Urinary bladder (tissue), 4 donors: ENCODE data around the gene RECQL. TPM values are rescaled to one million over a fixed set of nuclear protein-coding genes. Genes with fewer than 3 reads are reported as not detected.
A peak's percentile ranks its signal among the peaks of the same experiment; 100 is the strongest.

Source experiments
- DNase-seq: peaks from one replicate; pipeline ENCODE4 v3.0.0-alpha.2; 2015; ENCODE audit errors: extremely low spot score
- H3K27ac ChIP-seq: one replicate; pipeline ENCODE4 v1.5.1; 2013; ENCODE audit warnings: low read depth, mild to moderate bottlenecking, moderate library complexity
- H3K36me3 ChIP-seq: one replicate; pipeline ENCODE4 v1.6.1; 2013; ENCODE audit warnings: mild to moderate bottlenecking, moderate library complexity; ENCODE audit not compliant: insufficient read depth
- H3K4me1 ChIP-seq: one replicate; pipeline ENCODE4 v1.6.1; 2013; ENCODE audit warnings: mild to moderate bottlenecking, moderate library complexity; ENCODE audit not compliant: insufficient read depth
- H3K4me3 ChIP-seq: one replicate; pipeline ENCODE4 v1.5.1; 2013; ENCODE audit warnings: low read depth, low read length
- WGBS: extraction: QIAGEN DNeasy Blood & Tissue Kit; methylation state at CpG from one replicate; pipeline ENCODE4 v1.1.7; 2013; 5-methylcytosine and 5-hydroxymethylcytosine counted together
- polyA plus RNA-seq: library from polyadenylated mRNA; stranded (reverse); fragments of 200-250 nt; gene quantifications from one replicate; pipeline ENCODE4 v1.2.3, GENCODE V29; 2013
- total RNA-seq: library from RNA; depleted of rRNA; stranded (reverse); fragments of >200 nt; gene quantifications from one replicate; pipeline ENCODE4 v1.2.3, GENCODE V29; 2014
- donor health status: healthy with polysubstance abuse.
- donor health status: healthy.

The RECQL gene
- total and polyA plus RNA-seq, 2 donors, result 30.1 to 77.3 TPM

DNA sequence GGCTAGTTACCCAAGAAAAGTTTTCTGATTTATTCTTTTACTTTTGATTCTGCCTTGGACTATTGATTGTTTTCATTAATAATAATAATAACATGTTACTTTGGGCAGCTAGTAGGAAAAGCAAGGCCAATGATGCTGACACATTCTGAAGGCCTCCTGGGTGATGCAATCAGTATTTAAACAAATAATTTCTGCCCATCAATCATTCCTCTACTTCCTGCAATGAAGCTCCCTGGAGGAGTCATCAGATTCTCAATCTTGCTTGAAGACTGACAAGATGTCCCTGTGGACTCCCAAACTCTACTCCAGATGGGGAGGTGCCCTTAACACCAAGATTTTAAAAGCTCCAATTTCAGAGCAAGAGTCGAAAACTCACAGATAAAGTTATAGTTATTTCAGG, 24.6 kb upstream of the RECQL start, which contains the start of gene SPX:
Gene SPX (plus strand): TSS at position 244 of the 400 bp plus-strand sequence. CDS start 177 bp downstream, outside the sequence.
- Histone ChIP-seq H3K27ac (no peak within 1 kb of the TSS), H3K4me1 (no peaks in the 10 kb centered on the region), H3K36me3 (no peaks in the 10 kb centered on the region), H3K4me3 (no peak within 1 kb of the TSS)
- WGBS, result 97% methylated on average over 1 of the region's 1 CpG
- DNase-seq, result no peak

GRCh38 chr12:21523148-21523547, 21.7 kb upstream of the RECQL start:
- no peak overlapping the region for H3K27ac ChIP-seq
- no peak overlapping the region for H3K4me3 ChIP-seq
- no peak for DNase-seq
- H3K4me1 ChIP-seq, result no peaks in the 10 kb centered on the region
- H3K36me3 ChIP-seq, result no peaks in the 10 kb centered on the region

- Histone ChIP-seq H3K4me1 (no peaks in the 10 kb centered on the region), H3K36me3 (no peaks in the 10 kb centered on the region), H3K27ac (no peak overlapping the region), H3K4me3 (no peak overlapping the region)
- DNase-seq, result no peak
- WGBS, result 64% methylated on average over 1 of the region's 1 CpG
Measured at GRCh38 chr12:21521541-21521940, 20.1 kb upstream of the RECQL start.

DNA sequence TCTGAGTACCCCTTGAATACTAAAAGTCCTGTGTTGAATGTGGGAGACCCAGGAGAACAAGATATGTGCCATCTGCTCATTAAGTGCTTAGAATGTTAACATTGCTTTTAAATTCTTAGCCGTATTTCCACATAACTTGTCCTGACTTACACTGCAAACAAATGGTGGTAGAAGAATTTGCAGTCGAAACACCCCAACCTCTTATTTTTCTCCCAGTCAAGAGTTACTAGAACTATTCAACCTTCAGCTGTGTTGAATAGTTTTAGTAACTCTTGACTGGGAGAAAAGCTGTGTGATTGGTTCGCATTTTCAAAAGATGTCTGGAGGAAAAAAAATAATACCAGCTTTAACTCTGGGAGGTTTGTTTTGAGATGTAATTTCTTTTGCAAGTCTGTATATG, 17.0 kb upstream of the RECQL start:
- Histone ChIP-seq H3K36me3 (peaks cover 1% of the 10 kb centered on the region), H3K4me1 (no peaks in the 10 kb centered on the region), H3K4me3 (no peak overlapping the region), H3K27ac (no peak overlapping the region)
- no peak for DNase-seq
- 94% methylated on average over 3 of the region's 3 CpGs for WGBS

GRCh38 chr12:21516281-21516680, 14.8 kb upstream of the RECQL start:
- whole genome bisulfite sequencing, result 95% methylated on average over 2 of the region's 2 CpGs
- H3K36me3 ChIP-seq, result peaks cover 1% of the 10 kb centered on the region
- H3K4me3 ChIP-seq, result no peak overlapping the region
- DNase-seq, result no peak
- no peak overlapping the region for H3K27ac ChIP-seq
- no peaks in the 10 kb centered on the region for H3K4me1 ChIP-seq

- WGBS, result 44% methylated on average over 2 of the region's 2 CpGs
- Histone ChIP-seq H3K27ac (no peak overlapping the region), H3K4me3 (no peak overlapping the region), H3K4me1 (no peaks in the 10 kb centered on the region), H3K36me3 (no peaks in the 10 kb centered on the region)
- no peak for DNase-seq
Measured at GRCh38 chr12:21509768-21510167, 8.3 kb upstream of the RECQL start.

DNA sequence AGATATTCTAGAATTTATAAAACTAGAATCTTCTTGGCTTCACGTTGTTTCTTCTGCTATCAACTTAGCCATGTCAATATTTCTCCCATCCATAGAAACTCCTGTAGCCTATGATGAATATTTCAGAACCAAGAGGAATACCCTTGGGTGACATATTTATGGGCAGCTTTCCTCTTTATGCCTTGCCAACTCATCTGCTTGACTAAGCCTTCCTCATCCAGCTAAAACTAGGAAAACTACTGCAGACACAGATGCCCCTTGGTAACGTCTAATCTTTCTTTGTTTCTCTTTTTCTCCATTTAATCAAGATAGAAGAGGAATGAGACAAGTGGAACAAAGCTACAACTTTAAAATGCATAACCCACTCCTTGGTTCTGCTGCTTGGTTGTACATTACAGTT, 6.4 kb upstream of the RECQL start:
- no peak for DNase-seq
- H3K4me1 ChIP-seq, result peaks cover under 1% of the 10 kb centered on the region
- no peak overlapping the region for H3K4me3 ChIP-seq
- H3K36me3 ChIP-seq, result peaks cover 2% of the 10 kb centered on the region
- WGBS, result 79% methylated on average over 2 of the region's 2 CpGs
- H3K27ac ChIP-seq, result no peak overlapping the region

- Histone ChIP-seq H3K4me3 (no peak overlapping the region), H3K4me1 (peaks cover 2% of the 10 kb centered on the region), H3K27ac (no peak overlapping the region), H3K36me3 (peaks cover 2% of the 10 kb centered on the region)
- DNase-seq, result no peak
- 42% methylated on average over 2 of the region's 2 CpGs for WGBS
Measured at GRCh38 chr12:21505888-21506287, 4.5 kb upstream of the RECQL start.

- WGBS, result 82% methylated on average over 1 of the region's 1 CpG
- no peak overlapping the region for H3K27ac ChIP-seq
- H3K4me1 ChIP-seq, result peaks cover 2% of the 10 kb centered on the region
- DNase-seq, result no peak
- peaks cover 2% of the 10 kb centered on the region for H3K36me3 ChIP-seq
- H3K4me3 ChIP-seq, result peak overlapping the region; percentile 79
Measured at GRCh38 chr12:21502872-21503271, 1.4 kb upstream of the RECQL start.

DNA sequence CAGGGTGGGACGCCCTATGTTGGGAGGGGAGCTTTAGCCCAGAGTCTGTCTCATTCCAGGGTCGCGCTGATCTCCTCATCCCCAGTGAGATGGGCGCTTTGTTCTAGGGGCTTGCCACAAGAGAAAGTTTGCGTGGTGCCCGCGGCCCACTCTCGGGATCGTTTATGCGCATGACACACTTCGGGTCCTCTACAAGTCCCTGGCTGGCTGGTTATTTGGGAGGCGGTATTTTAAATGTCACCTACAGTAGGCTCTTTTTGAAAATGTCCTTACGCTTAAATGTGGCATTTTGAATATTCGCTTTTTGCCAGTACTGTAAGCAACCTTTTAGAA, 695 bp upstream of the RECQL start:
- Histone ChIP-seq H3K36me3 (peaks cover 2% of the 10 kb centered on the region), H3K4me1 (peaks cover 2% of the 10 kb centered on the region), H3K4me3 (peak overlapping the region; percentile 79), H3K27ac (peak overlapping the region; percentile 44)
- no peak for DNase-seq
- under 1% methylated on average over 14 of the region's 14 CpGs for WGBS

DNA sequence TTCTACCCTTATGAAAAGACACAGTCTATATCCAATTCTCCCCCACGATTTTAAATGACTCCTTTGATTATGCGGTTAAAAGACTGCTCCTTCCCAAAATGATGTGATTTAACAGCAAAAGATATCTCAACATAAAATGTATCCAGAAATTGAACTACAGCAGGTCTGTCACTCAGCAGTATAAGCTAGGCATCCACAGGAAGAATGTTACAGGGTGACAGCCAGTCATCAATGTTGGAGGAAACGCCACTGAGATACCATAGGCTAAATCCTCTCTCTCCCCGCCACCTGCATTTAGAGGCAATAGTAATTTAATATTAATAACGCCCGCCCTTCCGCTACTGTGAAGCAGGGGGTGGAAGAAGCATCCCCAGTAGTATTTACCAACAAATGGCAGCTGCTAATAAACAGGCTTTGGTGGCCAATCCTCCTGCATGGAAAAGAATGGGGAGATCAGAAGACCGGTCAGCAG, 613 bp downstream of the RECQL start:
- WGBS, result 5% methylated on average over 8 of the region's 8 CpGs
- DNase-seq, result no peak
- Histone ChIP-seq H3K4me1 (peaks cover 2% of the 10 kb centered on the region), H3K4me3 (peak overlapping the region; percentile 59), H3K27ac (no peak overlapping the region), H3K36me3 (peaks cover 3% of the 10 kb centered on the region)

DNA sequence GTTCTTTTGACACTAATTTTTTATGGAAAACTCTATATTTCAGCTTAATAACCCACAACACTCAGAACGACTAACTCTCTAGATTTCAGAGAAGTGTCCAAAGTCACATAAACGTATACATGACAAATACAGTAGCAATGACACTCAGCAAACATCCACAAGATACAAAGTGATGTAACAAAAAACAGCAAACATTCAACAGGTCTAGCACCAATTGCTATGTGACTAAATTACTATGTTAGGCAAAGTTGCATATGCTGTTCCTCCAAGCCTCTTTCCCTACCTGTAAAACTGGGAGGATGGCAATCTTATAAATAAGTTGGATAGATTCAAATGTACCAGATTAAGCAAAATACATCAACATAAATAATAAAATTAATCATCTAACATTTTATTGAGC, 1.7 kb downstream of the RECQL start:
- WGBS, result 74% methylated on average over 2 of the region's 2 CpGs
- Histone ChIP-seq H3K27ac (no peak overlapping the region), H3K4me1 (peaks cover 2% of the 10 kb centered on the region), H3K36me3 (peaks cover 6% of the 10 kb centered on the region), H3K4me3 (no peak overlapping the region)
- no peak for DNase-seq

DNA sequence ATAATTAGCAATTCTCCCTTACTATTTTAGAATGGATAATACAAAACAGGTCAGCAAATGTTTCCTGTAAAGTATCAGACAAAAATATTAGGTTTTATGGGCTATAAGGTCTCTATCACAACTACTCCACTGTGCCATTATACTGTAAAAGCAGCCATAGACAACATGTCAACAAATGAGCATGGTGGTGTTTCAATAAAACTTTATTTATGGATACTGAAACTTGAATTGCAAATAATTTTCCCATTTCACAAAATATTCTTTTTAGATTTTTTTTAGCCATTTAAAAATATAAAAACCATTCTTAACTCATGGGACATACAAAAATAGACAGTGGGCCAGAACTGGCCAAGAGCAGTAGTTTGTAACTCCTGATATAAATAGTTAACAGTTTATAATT, 15.4 kb downstream of the RECQL start:
- Histone ChIP-seq H3K27ac (no peak overlapping the region), H3K36me3 (peaks cover 6% of the 10 kb centered on the region), H3K4me1 (no peaks in the 10 kb centered on the region), H3K4me3 (no peak overlapping the region)
- DNase-seq, result no peak

DNA sequence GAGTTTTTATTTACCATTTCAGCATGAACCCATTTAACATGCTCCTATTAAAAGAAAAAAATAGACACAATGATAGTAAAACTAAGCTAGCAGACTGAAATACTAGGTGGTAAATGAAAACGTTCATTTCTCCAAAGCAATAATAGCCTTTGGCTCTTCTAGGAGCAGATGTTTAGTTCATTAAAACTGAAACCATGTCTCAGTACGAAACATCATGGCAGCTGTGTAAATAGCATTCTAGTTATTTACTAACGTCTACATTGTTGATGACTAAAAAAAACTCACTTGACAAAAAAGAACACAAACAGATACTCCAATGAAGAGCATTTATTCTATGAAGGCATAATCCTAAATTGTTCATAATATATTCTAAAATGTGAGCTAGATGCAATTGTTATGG, 17.9 kb downstream of the RECQL start:
- Histone ChIP-seq H3K36me3 (peaks cover 4% of the 10 kb centered on the region), H3K4me3 (no peak overlapping the region), H3K4me1 (no peaks in the 10 kb centered on the region), H3K27ac (no peak overlapping the region)
- DNase-seq, result no peak
- WGBS, result 85% methylated on average over 3 of the region's 3 CpGs

DNA sequence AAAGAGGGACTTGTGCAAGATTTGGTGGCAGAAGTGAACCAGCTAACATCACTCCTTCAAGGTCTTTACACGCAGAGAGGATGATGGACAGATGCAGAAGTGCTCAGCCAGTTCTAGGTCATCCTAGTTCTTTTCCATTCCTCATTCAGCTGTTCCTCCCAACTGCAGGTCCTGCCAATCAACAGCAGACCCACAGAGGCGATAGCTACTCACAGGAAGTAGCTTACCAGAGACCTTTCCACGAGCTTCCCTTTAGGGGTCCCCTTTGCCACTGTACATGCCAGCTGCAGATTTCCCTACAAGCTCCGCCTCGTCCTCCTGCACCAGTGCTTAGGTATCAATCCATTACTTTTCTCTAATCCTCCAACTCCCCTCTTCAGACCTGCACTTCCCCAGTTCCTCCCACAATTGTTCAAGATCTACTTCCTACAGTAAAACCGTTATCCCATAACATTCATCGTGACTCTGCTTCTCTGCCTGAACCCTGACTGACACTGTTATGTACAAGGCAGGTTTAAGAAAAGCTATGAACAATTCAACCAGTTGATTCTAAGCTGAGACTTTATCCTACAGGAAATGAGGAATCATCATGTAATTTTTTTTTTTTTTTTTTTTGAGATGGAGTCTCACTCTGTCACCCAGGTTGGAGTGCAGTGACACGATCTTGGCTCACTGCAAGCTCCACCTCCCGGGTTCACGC, 22.5 kb downstream of the RECQL start:
- DNase-seq, result no peak
- Histone ChIP-seq H3K36me3 (peaks cover 4% of the 10 kb centered on the region), H3K27ac (no peak overlapping the region), H3K4me1 (no peaks in the 10 kb centered on the region), H3K4me3 (no peak overlapping the region)
- 92% methylated on average over 10 of the region's 10 CpGs for WGBS
